8988T (cell line): ENCODE results near the gene CMC4.
A peak's percentile ranks its signal among the peaks of the same experiment; 100 is the strongest.

Experiments
- DNase-seq: peaks from one replicate; pipeline ENCODE4 v3.0.0; 2011

The CMC4 gene, protein sequence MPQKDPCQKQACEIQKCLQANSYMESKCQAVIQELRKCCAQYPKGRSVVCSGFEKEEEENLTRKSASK

DNA sequence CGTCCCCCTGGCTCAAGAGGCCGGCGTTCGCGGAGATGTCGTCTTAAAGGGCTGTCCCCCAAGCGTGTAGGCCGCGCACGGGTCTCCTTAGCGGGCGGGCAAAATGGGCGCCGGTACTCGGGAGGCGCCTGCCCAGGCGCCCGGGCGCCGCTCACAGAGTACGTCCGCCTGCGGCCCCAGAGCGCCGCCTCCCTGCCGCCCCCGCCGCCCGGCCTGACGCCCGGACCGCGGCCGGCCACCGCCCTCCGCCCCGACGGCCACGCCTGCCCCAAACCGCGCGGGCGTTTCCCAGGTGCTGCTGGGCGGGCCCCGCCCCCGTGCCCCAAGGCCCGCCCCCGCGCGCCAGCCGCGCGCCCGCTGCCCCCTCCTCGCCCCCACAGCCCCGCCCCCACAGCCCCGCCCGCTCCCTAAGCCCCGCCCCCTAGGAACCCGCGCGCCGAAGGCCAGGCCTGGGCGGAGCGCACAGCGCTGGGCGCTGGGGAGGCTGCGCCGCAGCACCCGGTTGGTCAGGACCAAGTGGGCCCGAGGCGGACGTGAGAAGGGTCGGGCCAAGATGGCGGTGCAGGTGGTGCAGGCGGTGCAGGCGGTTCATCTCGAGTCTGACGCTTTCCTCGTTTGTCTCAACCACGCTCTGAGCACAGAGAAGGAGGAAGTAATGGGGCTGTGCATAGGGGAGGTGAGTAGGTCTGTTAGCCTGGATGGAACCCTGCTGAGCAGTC, at the start of gene CMC4, which contains the start of the genes BRCC3 and MTCP1:
Gene CMC4 (minus strand): TSS at position 162 of the 719 bp plus-strand sequence. CDS start 7,113 bp downstream, outside the sequence.
Gene BRCC3 (plus strand): TSS at position 534 of the 719 bp plus-strand sequence. CDS start 20 bp downstream, at position 554.
Gene MTCP1 (minus strand): TSS at position 162 of the 719 bp plus-strand sequence. CDS start 5,126 bp downstream, outside the sequence.
- peak; percentile 65 for DNase-seq

DNA sequence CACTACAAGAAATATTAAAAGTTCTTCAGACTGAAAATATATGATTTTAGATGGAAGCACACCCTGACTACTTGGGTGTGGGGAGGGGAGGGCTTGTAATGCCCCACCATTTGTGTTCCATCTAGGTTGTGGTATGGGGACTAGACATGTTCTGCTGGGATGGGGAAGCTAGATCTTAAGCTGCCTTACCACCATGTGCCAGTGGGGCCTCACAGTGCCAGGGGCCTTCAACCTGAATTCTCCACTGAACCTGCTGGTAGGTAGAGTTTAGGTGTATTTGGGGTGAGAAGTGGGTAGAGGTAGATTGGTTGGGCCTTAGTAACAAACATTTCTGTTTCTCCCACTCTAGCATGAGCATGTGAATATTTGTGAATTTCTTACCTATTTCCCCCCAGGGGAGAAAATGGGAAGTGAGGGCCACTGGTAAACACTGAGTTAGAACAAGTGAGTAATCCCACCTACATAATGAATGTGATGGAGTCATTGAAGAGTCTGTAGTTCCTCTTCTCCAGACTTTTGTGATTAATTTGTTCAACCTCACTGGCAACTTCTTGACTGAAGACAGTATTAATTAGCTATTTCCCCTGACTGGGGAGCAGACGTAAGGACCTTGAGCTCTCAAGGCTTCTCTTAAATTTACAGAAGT, 44.4 kb upstream of the CMC4 start:
- DNase-seq: no peak

DNA sequence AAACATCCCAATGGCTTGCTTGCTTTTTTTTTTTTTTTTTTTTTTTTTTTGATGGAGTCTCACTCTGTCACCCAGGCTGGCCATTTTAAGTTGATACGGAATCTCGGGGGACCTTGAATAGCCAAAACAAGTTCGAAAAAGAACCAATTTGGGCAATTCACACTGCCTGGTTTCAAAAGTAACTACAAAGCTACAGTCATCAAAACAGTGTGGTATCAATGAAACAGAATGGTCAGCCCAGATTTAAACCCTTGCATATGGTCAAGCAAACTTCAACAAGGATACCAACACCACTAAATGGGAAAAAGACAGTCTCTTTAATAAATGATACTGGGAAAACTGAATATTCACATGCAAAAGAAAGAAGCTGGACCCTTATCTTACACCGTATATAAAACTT, 42.2 kb upstream of the CMC4 start:
- no peak for DNase-seq

DNA sequence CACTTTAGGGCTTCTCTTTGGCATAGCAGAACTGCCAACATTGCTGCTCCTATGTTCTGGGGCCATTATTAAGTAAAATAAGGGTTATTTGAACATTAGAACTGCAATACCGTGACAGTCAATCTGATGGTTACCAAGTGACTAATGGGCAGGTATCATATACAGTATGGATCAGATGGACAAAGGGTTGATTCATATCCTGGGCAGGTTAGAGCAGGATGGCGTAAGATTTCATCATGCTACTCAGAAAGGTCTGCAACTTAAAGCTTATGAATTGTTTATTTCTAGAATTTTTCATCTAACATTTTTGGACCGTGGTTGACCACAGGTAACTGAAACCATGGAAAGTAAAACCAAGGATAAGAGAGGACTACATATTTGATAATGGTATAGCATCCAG, 41.2 kb upstream of the CMC4 start:
- no peak for DNase-seq

DNA sequence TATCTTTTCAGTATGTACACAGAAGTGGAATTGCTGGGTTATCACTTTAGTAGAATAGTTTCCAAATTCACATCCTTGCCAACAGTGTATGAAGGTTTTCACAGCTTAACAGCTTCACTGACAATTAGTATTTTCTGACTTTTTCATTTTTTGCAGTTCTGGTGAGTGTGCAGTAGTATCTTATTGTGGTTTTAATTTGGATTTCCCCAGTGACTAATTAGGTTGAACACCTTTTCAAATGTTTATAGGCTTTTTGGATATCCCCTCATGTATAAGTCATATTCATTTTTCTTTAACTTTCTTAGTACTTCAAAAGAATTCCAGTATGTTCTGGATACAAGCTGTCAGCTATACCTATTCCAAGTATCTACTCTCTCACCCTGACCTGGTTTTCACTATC, 37.5 kb upstream of the CMC4 start:
- no peak for DNase-seq

DNA sequence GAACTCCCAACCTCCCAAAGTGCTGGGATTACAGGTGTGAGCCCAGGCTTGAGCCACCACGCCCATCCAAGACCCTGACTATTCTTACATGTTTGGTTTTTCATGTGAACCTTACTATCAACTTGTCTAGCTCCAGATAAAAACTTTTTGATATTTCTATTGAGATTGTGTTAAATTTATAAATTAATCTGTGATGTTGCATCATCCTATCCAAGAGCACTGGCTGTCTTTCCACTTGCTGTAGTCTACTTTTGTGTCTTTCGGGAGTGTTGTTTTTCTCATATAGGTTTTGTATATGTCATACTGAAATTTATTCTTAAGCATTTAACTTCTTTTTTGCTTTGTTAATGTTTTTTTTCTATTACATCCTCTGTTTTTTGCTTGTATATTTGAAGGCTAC, 35.0 kb upstream of the CMC4 start:
- no peak for DNase-seq

DNA sequence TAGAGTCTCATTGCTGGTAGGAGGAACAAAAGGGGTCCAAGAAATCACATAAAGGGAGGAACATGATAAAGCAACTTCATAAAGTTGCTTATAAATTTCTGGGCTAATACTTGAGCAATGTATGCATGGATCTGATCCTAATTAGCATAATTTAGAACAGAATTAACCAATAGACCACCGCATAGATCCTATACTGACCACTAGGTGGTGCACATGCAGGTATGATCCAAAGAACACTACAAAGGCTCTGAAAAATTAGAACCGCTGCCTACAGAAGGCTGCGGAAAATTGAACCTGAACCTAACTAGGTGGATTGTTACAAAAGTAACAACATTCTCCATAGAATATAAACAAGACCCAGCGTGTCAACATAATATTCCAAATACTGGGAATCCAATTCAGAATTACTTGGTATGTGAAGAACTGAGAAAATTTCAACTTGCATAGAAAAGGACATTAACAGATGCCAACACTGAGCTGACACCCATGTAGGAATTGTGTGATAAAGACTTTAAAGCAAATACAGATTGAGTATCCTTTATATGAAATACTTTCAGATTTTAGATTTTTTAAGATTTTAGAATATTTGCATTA, 23.6 kb upstream of the CMC4 start:
- DNase-seq: no peak

DNA sequence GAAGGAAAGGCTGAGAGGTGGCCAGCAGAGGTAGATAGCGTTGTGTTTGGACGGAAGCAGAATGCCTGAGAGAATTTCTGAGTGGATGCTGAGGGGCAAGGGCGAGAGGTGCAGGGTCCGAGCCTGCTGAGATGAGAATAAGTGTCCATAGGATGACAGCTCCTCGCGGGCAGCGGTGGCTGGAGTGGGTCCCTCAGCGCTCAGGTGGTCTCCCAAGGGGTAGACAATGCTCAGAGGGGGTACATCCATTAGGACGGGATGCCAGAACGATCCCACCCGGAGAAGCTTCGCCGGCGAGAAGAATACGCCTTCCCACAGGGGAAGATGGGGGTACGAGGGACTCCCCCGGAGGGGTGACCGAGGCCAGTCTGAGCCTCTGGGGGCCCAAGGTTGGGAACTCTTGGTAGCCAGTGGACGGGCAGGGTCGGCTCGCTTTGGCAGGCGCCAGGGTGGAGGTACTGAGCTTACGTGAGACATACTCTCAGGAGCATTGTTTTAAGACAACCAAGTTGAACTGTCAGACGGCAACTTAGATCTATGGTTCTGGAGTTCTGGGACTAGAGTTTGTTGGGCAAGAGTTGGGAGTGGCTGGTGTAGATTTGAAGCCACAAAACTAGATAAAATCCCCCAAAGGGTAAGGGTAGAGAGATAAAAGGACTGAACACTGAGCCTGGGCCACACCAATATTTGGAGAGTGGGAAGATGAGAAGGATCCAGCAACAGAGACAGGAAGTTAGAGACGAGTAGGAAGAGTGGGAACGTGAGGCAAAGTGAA, 16.2 kb upstream of the CMC4 start:
- no peak for DNase-seq

DNA sequence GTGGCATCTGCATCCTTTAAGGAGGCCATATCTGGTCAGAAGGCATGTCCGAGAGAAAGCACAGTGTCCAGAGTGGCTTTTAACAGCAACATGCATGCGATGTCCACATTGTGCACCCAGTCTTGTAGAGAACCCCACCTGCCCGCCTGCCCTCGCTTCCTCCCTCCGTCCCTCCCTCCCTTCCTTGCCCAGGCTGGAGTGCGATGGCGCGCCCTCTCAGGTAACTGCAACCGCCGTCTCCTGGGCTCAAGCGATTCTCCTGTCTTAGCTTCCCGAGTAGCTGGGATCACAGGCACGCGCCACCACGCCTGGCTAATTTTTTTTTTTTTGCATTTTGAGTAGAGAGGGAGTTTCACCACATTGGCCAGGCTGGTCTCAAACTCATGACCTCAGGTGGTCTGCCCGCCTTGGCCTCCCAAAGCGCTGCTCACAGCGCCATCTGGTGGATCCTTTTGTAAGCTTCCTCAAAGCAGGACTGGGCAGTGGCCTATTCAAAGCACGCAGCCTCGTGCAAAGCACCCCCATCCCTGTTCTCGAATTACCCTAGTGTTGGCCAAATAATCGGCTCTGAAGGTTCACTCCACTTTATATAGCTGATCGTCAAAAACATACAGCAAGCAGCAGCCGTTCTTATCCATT, 15.4 kb upstream of the CMC4 start:
- DNase-seq: no peak

DNA sequence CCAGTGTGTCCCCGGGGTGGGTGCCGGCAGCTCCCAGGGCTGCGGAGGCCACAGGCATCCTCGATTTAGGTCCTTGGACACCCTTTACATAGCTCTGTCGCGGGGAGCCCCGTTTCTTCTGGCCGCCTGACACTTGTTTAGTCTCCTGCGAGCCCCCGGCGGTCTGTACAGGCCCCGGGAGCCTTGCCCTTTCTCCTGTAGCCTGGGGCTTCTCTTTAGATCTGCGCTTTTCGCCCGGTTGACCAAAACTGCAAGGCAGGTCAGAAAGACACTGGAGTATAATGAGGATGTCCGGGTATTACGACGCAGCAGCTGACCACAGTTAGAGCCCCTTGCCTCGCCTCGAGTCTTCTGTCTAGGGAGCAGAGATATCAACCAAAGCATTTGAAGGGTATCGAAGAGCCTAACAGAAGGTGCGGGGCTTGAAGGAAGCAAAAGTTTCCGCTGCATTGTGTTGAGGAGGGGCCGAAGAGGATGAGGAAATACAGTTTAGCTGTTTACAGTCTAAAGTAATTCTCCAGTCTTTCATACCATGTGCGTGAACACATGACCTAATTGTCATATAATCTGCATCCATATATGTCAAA, 851 bp upstream of the CMC4 start:
- no peak for DNase-seq

DNA sequence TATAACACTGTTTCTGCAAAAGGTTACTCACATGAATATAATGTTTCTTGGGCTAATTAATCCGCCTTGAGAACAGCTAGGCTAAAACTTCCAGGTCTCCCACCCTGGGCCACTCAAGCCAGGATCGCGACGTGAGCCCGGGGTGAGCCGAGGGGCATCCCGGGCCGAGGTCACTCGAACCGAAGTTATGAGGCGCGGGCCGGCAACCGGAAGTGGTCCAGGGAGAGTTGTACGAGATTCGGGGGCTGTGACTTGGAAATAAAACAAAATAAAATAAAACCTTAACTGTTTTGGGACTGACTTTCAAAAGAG, 317 bp downstream of the CMC4 start:
- no peak for DNase-seq

DNA sequence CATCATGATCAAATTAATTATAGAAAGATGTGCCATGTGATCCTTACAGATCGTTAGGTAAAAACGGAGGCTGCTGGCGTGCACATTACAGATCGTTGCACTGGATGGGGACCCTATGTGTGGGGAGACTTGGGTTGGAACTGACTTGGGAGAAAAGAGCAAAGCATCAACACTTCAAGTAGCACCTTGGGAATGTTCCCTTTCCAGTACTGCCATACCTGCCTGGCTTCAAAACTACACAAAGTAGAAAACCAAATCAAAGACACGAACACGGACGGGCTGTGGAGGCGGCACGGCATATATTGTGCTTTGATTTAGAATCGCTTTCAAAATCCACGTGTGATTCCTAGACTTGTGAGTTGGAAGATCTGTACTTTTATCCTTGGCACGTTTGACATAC, 898 bp downstream of the CMC4 start:
- DNase-seq: no peak

DNA sequence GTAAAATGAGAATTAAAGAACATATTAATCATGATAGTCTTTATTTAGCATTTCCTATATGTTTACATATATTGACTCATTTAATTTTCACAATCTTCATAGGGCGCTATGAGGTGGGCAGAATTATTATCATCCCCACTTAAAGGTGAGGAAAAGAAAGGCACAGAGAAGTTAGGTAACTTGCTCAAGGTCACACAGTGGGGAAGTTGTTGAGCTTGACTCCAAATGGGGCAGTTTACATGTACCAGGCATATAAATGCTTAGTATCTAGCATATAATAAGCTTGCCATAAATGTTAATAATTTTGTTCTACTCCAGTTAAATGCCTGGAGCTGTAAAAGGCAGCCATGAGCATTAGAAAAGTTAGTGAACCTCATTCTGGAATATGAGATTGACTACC, 1.5 kb downstream of the CMC4 start:
- no peak for DNase-seq

DNA sequence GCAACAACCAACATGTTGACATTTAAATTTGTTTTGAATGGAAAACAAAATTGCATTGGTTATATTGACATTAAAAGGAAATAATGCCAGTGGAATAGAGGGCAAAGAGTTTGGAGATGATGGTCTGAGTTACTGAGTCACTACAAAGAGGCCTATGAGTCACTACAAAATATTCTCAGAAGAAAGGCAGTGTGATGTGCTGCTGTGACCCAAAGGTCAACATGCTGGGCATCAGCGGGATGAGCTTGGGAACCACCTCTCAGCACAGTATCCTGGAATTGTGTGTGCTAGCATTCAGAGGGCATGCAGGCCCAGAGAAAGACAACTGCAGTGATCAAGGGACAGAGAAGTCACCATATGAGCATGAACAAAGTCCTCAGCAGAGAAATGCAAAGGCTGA, 2.8 kb downstream of the CMC4 start:
- DNase-seq: no peak

DNA sequence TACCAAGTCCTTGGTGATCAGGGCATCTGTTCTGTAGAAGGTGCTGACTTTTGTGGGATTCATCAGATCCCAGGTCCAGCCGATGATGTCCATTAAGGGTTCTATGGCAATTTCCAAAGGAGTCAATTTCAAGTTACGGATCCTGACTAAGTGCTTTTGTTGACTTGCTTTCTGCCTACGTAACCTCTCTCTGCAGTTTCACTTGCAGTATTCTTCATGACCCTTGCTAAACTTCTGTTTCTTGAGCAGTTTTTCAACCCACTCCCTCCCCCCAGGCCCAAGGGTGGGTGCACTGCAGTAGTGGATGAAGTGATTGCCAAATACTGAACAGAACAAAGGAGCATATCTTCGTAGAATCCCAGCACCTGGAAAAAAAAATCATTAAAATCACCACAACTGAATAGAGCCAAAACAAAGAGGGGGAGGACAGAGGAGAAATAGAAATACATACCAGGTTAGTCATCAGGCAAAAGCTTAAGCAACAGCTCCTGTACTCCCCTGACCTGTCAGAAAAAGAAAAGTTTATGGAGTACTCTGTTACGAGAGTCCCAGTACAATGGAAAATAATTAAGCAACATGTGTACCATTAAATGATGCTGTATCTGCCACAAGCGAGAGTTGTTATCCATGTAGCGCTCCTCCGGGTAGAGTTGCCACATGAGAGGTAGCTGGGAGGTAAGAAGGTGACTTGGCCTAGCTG, 5.8 kb downstream of the CMC4 start:
- DNase-seq: no peak

DNA sequence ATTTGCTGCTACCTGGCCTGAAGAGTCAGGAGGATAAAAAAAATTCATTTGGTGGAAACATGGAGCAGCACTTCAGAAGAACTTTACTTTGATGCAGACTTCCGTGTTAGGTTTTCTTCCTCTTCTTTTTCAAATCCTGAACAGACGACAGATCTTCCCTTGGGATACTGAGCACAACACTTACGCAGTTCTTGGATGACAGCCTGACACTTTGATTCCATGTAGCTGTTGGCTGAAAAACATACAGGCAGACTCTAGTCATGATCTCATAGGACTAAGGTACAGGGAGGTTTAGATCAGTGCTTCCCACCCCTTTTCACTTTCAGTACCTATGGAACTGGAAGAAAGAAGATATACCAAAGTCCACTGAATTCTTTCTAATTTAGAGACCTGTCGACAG, 9.2 kb downstream of the CMC4 start:
- no peak for DNase-seq

DNA sequence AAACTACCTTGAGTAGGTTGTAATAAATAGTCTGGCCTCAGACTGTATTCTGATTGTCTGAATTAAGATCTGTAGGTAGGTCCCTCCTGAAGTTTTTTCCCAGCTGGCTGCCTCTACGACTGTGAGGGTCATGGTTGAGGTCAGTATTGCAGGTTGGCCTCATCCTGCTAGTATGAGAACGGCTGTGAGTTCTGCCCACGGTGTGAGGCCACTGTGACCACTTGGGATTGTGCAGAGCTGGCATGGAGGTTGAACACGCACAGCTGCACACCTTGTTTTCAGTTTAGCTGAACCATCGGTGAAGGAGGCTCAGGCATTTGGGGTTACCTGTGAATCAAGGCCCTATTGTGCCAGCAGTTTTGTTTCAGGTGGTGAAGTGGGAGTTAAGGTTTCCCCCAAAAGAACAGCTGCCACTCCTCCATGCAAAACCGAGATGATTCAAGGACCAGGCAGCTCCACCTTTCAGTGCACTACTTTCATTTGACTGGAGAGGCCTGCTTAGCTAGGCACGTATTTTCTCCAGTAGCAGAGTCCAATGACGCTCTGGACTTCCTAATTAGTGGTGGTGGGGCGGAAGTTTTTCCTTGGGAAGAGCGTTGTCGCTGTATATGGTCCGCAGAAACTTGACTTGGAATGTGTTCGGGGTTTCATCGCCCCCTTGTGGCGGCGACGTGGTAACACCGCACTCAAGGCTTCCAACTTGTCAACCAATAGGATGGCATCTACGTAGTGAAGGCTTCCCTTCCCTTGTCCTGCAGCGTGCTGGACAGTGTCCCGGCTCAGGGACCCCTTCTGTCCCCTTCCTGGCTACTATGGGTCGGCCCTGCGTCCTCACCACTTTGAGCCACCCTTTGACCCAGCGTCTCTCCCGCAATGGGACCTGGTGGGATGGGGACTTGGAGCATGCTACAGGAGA, 13.8 kb downstream of the CMC4 start:
- no peak for DNase-seq

DNA sequence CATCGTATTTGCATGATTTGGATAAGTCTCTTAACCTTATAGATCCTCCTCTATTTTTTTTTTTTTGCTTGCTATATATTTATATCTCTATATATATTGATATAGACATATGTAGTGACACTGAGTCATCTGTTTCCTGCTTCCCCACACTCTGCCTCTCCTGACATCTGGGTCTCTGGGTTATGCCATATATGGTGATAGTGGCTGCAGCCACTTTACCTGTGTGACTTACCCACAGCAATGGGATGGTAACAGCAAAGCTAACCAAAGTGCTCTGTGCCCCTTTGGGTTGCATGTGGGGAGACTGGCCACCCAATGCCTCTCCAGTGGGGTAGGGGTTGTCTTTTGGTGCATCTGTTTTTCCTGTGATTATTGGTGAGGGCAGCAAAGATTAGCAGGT, 14.5 kb downstream of the CMC4 start:
- DNase-seq: no peak

DNA sequence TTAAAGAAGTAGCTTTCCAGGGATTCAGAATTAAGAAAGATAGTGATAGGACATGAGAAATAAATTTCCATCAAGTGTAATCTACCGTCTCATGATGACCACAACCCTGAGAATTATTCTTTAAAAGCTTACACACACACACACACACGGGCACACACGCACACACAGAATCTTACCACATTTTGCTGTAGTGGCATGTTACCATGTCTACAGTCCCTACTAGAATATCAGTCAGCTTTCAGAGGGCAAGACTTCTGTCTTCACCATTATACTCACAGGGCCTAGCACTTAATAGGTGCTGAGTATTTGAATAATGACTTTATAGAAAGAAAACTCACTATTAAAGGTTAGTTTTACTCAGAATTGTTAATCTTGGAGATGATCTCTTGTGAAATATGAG, 15.4 kb downstream of the CMC4 start:
- no peak for DNase-seq

DNA sequence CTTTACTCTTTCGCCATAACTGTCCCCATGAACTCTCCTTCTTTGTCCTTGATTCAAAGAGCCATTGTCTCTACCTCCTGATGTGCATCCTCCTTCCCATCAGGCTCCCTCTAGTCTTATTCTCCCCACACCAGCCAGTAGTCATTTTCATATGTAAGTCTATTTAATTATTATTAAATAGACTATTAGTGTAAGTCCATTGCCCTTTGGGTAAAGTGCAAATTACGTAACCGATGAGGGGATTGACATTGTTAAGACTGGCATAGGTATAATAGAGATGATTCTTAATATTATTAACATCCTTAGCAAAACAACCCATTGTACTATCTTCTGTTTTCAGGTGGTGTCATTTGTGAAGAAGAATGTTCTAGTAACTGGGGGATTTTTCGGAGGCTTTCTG, 16.7 kb downstream of the CMC4 start:
- DNase-seq: no peak

DNA sequence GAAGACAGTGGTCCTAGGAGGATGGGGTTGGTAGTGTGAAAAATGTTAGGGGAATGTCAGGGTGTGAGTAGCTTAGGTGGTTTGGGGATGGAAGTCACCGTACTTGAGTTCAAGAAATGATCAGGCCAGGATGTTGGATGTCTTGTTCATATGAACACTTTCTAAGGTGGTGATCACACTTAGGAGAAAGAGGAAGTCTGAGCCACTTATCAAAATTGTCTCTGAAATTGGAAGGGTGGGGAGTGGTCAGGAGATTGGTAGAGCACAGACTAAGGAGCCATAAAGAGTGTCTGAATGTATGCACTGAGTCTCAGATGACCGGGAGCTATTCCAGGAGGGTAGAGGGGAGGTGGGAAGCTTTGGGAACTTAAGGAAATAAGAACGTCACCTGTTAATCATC, 17.3 kb downstream of the CMC4 start:
- no peak for DNase-seq
